Endothelial cell of umbilical vein (primary cell): Measurements from ENCODE around the gene ZBTB20. TPM values are rescaled to one million over a fixed set of nuclear protein-coding genes. Genes with fewer than 3 reads are reported as not detected.

ENCODE experiments used
- BruUV-seq: library from RNA; stranded (reverse); fragments of 400-500 nt; replicated peaks from 2 replicates; lab custom pipeline; 2021; lab: Mats Ljungman, UMichigan
- CTCF ChIA-PET: fragments of 300-600, 350-600 bp; sonication (Branson Sonifier 250); formaldehyde crosslinking; loops from one replicate; lab custom pipeline; 2021; ENCODE audit warnings: antibody characterized with exemption, inconsistent platforms; lab: Charles Lee
- POLR2A ChIA-PET: fragments of 300-600, 350-600 bp; sonication (Branson Sonifier 250); formaldehyde crosslinking; loops from one replicate; lab custom pipeline; 2021; ENCODE audit warnings: antibody characterized with exemption, inconsistent platforms; lab: Charles Lee
- DNase-seq: peaks from one replicate; pipeline ENCODE4 v3.0.0-alpha.2; 2011; ENCODE audit warnings: low read depth, low spot score
- FAIRE-seq: peaks from 2 replicates; lab custom pipeline; 2011; peaks lifted over from hg19 to GRCh38; lab: Jason Lieb, UNC
- H2AFZ ChIP-seq: 2 replicates; pipeline ENCODE4 v1.6.0; 2012; ENCODE audit warnings: low read depth, low read length, control low read depth, inconsistent platforms
- H3K27ac ChIP-seq: 2 replicates; pipeline ENCODE4 v1.5.1; 2011; ENCODE audit warnings: low read depth, mild to moderate bottlenecking, control low read depth, low read length, moderate library complexity; ENCODE audit not compliant: insufficient read depth
- H3K27me3 ChIP-seq, 2 experiments: 2 replicates each; pipeline versions ENCODE4 v1.6.0 to v1.6.1; 2011; ENCODE audit warnings: low read length in 2 of 2, mixed read lengths in 1 of 2; ENCODE audit not compliant: control insufficient read depth in 2 of 2, insufficient read depth in 2 of 2
- H3K36me3 ChIP-seq, 2 experiments: 2 replicates in 1 of 2; 3 replicates in 1 of 2; pipeline ENCODE4 v1.5.1; 2011; ENCODE audit warnings: low read length in 2 of 2, mild to moderate bottlenecking in 1 of 2, moderate library complexity in 1 of 2; ENCODE audit not compliant: control insufficient read depth in 2 of 2, insufficient read depth in 2 of 2; ENCODE audit errors: extremely low read depth in 1 of 2
- H3K4me1 ChIP-seq: 3 replicates; pipeline ENCODE4 v1.5.1; 2011; ENCODE audit warnings: mild to moderate bottlenecking, low read length; ENCODE audit not compliant: control insufficient read depth, insufficient read depth; ENCODE audit errors: extremely low read depth
- H3K4me2 ChIP-seq: 2 replicates; pipeline ENCODE4 v1.6.1; 2011; ENCODE audit warnings: low read length, control low read depth, mixed read lengths; ENCODE audit not compliant: insufficient read depth
- H3K4me3 ChIP-seq, 3 experiments: fragments of 200-600 bp in 1 of 3; sonication (generic), shearing (Covaris generic) in 1 of 3; replicated peaks in 1 of 3; 2 replicates each; pipeline ENCODE4 v1.5.1; 2011 to 2016; ENCODE audit warnings: control low read depth in 3 of 3, low read length in 3 of 3, mild to moderate bottlenecking in 2 of 3, inconsistent platforms in 1 of 3, low read depth in 1 of 3, moderate library complexity in 1 of 3; ENCODE audit not compliant: insufficient read depth in 1 of 3
- H3K79me2 ChIP-seq: 2 replicates; pipeline ENCODE4 v1.6.0; 2012; ENCODE audit warnings: low read length, inconsistent platforms; ENCODE audit not compliant: control insufficient read depth, insufficient read depth
- H3K9ac ChIP-seq: replicated peaks from 2 replicates; pipeline ENCODE3; 2011; ENCODE audit warnings: low read length, control low read depth; ENCODE audit not compliant: insufficient read depth; ENCODE audit errors: extremely low read depth
- H3K9me1 ChIP-seq: replicated peaks from 3 replicates; pipeline ENCODE4 v1.6.0; 2011; ENCODE audit warnings: mild to moderate bottlenecking, low read length; ENCODE audit not compliant: control insufficient read depth, insufficient read depth; ENCODE audit errors: extremely low read depth
- H3K9me3 ChIP-seq: replicated peaks from 2 replicates; pipeline ENCODE4 v1.5.1; 2012; ENCODE audit warnings: low read length, inconsistent platforms; ENCODE audit not compliant: control insufficient read depth, insufficient read depth
- H4K20me1 ChIP-seq: replicated peaks from 2 replicates; pipeline ENCODE3; 2011; ENCODE audit warnings: mild to moderate bottlenecking, low read length; ENCODE audit not compliant: control insufficient read depth, insufficient read depth; ENCODE audit errors: extremely low read depth
- CTCF ChIP-seq, 2 donors: IDR thresholded peaks; 1 replicate in 1 of 2; 2 replicates in 1 of 2; pipeline ENCODE4 v1.5.1; 2011; ENCODE audit warnings: low read length in 2 of 2, mild to moderate bottlenecking in 2 of 2, moderate library complexity in 2 of 2, control low read depth in 1 of 2, inconsistent platforms in 1 of 2, low read depth in 1 of 2; ENCODE audit not compliant: insufficient read depth in 1 of 2; ENCODE audit errors: extremely low read depth in 1 of 2
- EZH2 ChIP-seq: IDR thresholded peaks from 2 replicates; pipeline ENCODE4 v1.6.1; 2012; ENCODE audit warnings: borderline replicate concordance, low read depth, mild to moderate bottlenecking, moderate library complexity, low read length, inconsistent platforms; ENCODE audit not compliant: severe bottlenecking
- FOS ChIP-seq: IDR thresholded peaks from 2 replicates; pipeline ENCODE4 v1.6.1; 2011; ENCODE audit warnings: mild to moderate bottlenecking, low read length, moderate library complexity, borderline replicate concordance; ENCODE audit not compliant: insufficient read depth
- GATA2 ChIP-seq: IDR thresholded peaks from 2 replicates; pipeline ENCODE4 v1.7.0; 2011; ENCODE audit warnings: low read depth, mild to moderate bottlenecking, moderate library complexity, mixed read lengths, low read length; ENCODE audit not compliant: insufficient read length, insufficient read depth
- JUN ChIP-seq: IDR thresholded peaks from 2 replicates; pipeline ENCODE4 v1.6.1; 2011; ENCODE audit warnings: borderline replicate concordance, low read depth; ENCODE audit not compliant: insufficient read length, insufficient read depth
- MAX ChIP-seq: IDR thresholded peaks from 2 replicates; pipeline ENCODE4 v1.6.1; 2011; ENCODE audit not compliant: insufficient read depth, insufficient read length
- MYC ChIP-seq: IDR thresholded peaks from one replicate; pipeline ENCODE4 v1.6.1; 2011; ENCODE audit warnings: mild to moderate bottlenecking, low read depth, low read length
- POLR2A ChIP-seq: IDR thresholded peaks from 2 replicates; pipeline ENCODE4 v1.6.1; 2012; ENCODE audit warnings: low read depth, mild to moderate bottlenecking, control low read depth, low read length
- POLR2AphosphoS5 ChIP-seq: IDR thresholded peaks from 2 replicates; pipeline ENCODE4 v1.6.1; 2012; ENCODE audit warnings: low read depth, mild to moderate bottlenecking, control low read depth, low read length, moderate library complexity; ENCODE audit not compliant: insufficient read depth
- dilution Hi-C: fragments of 300-500 bp; cut with MboI; formaldehyde crosslinking; loops from one replicate; pipeline ENCODE4 v1.15.0; 2019; ENCODE audit warnings: low sequenced_read_pairs; ENCODE audit not compliant: extremely low pct_ligation_motif_present
- intact Hi-C: fragments of 100-400 bp; cut with micrococcal nuclease; formaldehyde crosslinking; loops from one replicate; pipeline ENCODE4 v1.10.0; 2022
- polyA plus RNA-seq, 4 experiments: library from polyadenylated mRNA; depleted of rRNA in 3 of 4; stranded (reverse) in 3 of 4; unstranded in 1 of 4; fragments of >200 nt; gene quantifications; 2 replicates each; pipeline versions ENCODE4 v1.2.1 to v1.2.3, GENCODE V29; 2011 to 2012; ENCODE audit warnings: missing spikeins in 1 of 4
- total RNA-seq: library from RNA; stranded (reverse); gene quantifications from 2 replicates; pipeline ENCODE4 v1.2.3, GENCODE V29; 2021

Gene ZBTB20
- total and polyA plus RNA-seq, 2 donors (not counting 3 experiments of a cell fraction or from before 2014, with no cell fraction given): 2.1 to 20.5 TPM

GRCh38 chr3:114848643-114849350, 298.3 kb downstream of the ZBTB20 start:
- Histone ChIP-seq H3K9me3 (no peaks in the 10 kb centered on the region), H3K4me1 (no peaks in the 10 kb centered on the region), H3K4me3 (no peak overlapping the region), H4K20me1 (no peaks in the 10 kb centered on the region), H3K27me3 (no peaks in the 10 kb centered on the region), H3K4me2 (no peak overlapping the region), H3K9ac (no peak overlapping the region), H3K9me1 (no peaks in the 10 kb centered on the region), H3K36me3 (no peaks in the 10 kb centered on the region), H2AFZ (no peak overlapping the region), H3K79me2 (no peaks in the 10 kb centered on the region), H3K27ac (no peak overlapping the region)
- no peak for TF ChIP-seq JUN
- no peak for TF ChIP-seq MAX
- no peak for TF ChIP-seq POLR2AphosphoS5
- TF ChIP-seq EZH2: no peak
- no peak for TF ChIP-seq GATA2
- no peak for TF ChIP-seq CTCF (IDR thresholded peaks at IDR 0.05; ENCODE audit: extremely low read depth in 1 of 2, insufficient read depth in 1 of 2, low read depth in 1 of 2, low read length in 2 of 2)
- no peak for TF ChIP-seq FOS
- TF ChIP-seq MYC: no peak
- TF ChIP-seq POLR2A: no peak
- intact Hi-C loops: no loop called here
- DNase-seq (no peak), FAIRE-seq (no peak)
- dilution Hi-C loops: no loop called here
- no TSS peak for BruUV-seq
- POLR2A ChIA-PET: no interaction called here
- CTCF ChIA-PET: interaction anchor here (1.4 kb wide), 1 partner anchor 30 kb away, joined by 3 read pairs; no protein-coding TSS in a partner anchor
